IPS-20b (cell line): ENCODE results near the gene MACC1.

Experiments used
- H3K27ac ChIP-seq: one replicate; pipeline ENCODE4 v1.5.1; 2013; ENCODE audit warnings: low read length
- H3K27me3 ChIP-seq: 2 replicates; pipeline ENCODE4 v1.6.1; 2013; ENCODE audit warnings: mild to moderate bottlenecking, low read length, inconsistent platforms; ENCODE audit not compliant: insufficient read depth
- H3K36me3 ChIP-seq: 2 replicates; pipeline ENCODE4 v1.6.1; 2013; ENCODE audit warnings: low read depth, mild to moderate bottlenecking, inconsistent platforms, low read length, moderate library complexity; ENCODE audit not compliant: insufficient read depth
- H3K4me1 ChIP-seq: 2 replicates; pipeline ENCODE4 v1.6.1; 2013; ENCODE audit warnings: mild to moderate bottlenecking, control low read depth, inconsistent platforms, low read length, moderate library complexity; ENCODE audit not compliant: insufficient read depth
- H3K4me3 ChIP-seq: 2 replicates; pipeline ENCODE4 v1.5.1; 2013; ENCODE audit warnings: mild to moderate bottlenecking, low read length, inconsistent platforms
- H3K9ac ChIP-seq: 2 replicates; pipeline ENCODE4 v1.6.1; 2013; ENCODE audit warnings: low read depth, mild to moderate bottlenecking, inconsistent platforms, low read length, moderate library complexity
- H3K9me3 ChIP-seq: 2 replicates; pipeline ENCODE4 v1.6.1; 2013; ENCODE audit warnings: mild to moderate bottlenecking, low read depth, low read length, inconsistent platforms; ENCODE audit not compliant: insufficient read depth

The MACC1 gene

DNA sequence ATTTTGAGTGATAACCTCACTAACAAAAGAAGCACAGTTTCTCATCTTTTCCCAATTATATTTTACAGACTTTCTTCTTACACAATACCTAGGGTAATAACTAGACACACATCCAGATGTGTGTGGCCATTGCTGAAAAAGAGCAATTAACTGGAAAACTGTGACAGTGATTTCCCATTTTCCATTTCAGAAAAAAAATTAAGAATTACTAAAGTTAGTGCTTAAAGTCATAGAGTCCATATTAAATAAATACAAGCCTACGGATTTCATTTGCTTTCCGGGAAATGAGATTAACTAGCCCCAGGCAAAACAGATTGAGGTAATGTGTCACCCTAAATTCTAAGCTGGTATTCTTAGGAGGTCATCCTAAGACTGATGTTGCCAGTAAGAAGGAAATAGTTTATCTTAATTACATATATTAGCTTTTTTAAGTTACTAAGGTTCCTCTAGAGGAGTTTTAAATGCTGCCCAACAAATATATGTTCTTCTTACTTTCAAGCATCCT is 10.2 kb upstream of the MACC1 start:
- Histone ChIP-seq H3K9ac (no peak overlapping the region), H3K4me3 (no peak overlapping the region), H3K36me3 (no peaks in the 10 kb centered on the region), H3K9me3 (no peaks in the 10 kb centered on the region), H3K27ac (no peak overlapping the region), H3K27me3 (no peaks in the 10 kb centered on the region), H3K4me1 (no peaks in the 10 kb centered on the region)

DNA sequence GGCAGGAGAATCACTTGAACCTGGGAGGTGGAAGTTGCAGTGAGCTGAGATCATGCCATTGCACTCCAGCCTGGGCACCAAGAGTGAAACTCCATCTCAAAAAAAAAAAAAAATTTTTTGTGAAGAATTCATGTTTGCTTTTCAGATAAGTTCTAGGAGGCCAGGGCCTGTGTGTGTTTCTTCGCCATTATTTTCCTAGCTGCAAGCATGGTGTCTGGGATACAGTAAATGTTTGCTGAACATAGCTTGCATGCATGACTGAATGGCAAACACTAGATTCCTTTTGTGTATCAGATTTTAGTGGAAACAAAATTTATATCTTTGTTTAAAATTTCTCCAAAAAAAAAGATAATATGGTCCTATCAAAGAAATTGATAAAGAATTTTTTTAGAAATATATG is 9.7 kb upstream of the MACC1 start:
- Histone ChIP-seq H3K36me3 (no peaks in the 10 kb centered on the region), H3K9me3 (no peaks in the 10 kb centered on the region), H3K9ac (no peak overlapping the region), H3K27ac (no peak overlapping the region), H3K27me3 (no peaks in the 10 kb centered on the region), H3K4me1 (no peaks in the 10 kb centered on the region), H3K4me3 (no peak overlapping the region)

DNA sequence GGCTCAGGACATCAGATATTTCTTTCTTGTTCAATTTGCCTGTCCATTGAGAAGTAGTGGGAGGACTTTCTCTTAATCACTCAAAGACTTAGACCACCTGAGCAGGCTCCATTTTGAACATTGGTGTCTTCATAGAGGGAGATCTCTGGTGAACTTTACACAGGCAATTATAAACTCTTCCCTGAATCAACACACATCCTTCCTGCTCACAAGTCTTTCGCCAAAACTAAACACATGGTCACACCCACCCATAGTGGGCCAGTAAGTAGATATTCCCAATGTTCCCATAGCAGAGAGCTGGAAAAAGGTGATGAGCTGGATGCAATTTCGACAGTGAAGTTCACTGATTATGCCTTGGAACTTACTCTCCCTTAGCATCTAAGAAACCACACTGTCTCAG is 8.2 kb upstream of the MACC1 start:
- Histone ChIP-seq H3K27me3 (no peaks in the 10 kb centered on the region), H3K4me1 (peaks cover under 1% of the 10 kb centered on the region; the same call in 1 of the 2 replicates), H3K36me3 (no peaks in the 10 kb centered on the region), H3K9ac (no peak overlapping the region), H3K27ac (no peak overlapping the region), H3K9me3 (no peaks in the 10 kb centered on the region), H3K4me3 (no peak overlapping the region)

DNA sequence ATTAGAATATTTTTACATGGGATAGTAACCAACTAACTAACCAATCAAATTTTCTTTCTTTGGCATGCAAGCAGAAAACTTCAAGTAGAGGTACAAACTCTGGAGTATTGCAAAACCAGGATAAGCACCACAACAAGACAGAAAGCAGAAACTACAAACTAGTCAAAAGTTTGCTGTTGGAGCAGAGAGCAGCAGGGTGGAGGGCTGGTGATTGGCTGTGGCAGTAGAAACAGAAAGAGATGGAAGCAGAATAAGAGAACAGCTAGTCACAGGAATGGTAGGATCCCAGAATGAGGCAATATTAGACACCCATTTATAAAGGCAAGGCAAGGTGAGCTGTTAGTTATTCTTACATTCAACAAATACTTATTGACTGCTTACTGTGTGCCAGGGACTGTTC is 6.8 kb upstream of the MACC1 start:
- Histone ChIP-seq H3K9me3 (no peaks in the 10 kb centered on the region), H3K27ac (no peak overlapping the region), H3K9ac (no peak overlapping the region), H3K4me3 (no peak overlapping the region), H3K27me3 (no peaks in the 10 kb centered on the region), H3K36me3 (no peaks in the 10 kb centered on the region), H3K4me1 (peaks cover 14% of the 10 kb centered on the region)

DNA sequence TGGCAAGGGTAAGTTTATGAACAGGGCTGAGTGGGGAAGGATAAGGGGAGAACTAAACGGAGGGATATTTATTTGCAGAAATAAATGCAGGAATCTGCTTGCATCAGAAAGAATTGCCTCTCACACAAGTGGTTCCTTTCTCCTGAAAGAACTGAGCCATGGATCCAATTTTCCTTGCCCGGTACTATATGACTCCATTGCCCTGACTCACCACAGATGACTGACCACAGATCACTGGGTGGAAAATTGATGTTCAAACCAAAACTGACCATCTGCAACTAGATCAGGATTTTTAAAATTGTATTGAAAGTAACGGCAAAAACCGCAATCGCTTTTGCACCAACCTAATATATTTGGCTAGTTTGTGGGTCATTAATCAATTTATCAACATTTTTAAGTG is 6.2 kb upstream of the MACC1 start:
- Histone ChIP-seq H3K9ac (no peak overlapping the region), H3K4me3 (no peak overlapping the region), H3K36me3 (no peaks in the 10 kb centered on the region), H3K4me1 (peaks cover 21% of the 10 kb centered on the region), H3K27me3 (no peaks in the 10 kb centered on the region), H3K9me3 (no peaks in the 10 kb centered on the region), H3K27ac (no peak overlapping the region)

DNA sequence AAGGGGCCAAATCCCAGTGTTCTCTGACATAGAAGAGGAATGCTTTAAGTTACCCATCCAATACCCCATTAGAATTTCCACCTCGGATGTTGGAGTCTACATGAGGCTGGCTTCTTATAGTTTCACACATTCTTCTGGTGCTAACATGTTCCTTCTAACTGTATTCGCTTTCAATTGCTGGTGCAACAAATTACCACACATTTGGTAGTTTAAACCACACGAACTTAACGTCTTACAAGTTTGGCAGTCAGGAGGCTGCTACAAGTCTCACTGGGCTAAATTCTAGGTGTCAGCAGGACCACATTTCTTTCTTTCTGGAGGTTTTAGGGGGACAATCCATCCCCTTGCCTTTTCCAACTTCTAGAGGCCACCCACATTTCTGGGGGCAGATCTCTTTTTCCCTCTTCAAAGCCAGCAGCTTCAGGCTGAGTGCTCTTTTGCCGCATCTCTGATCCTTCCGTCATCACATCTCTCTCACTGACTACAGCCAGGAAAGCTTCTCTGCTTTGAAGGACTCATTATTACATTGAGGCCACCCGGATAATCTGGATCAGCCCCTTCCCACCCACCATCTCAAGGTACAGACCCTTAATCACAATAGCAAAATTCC is 5.1 kb upstream of the MACC1 start:
- H3K27ac ChIP-seq, result no peak overlapping the region

DNA sequence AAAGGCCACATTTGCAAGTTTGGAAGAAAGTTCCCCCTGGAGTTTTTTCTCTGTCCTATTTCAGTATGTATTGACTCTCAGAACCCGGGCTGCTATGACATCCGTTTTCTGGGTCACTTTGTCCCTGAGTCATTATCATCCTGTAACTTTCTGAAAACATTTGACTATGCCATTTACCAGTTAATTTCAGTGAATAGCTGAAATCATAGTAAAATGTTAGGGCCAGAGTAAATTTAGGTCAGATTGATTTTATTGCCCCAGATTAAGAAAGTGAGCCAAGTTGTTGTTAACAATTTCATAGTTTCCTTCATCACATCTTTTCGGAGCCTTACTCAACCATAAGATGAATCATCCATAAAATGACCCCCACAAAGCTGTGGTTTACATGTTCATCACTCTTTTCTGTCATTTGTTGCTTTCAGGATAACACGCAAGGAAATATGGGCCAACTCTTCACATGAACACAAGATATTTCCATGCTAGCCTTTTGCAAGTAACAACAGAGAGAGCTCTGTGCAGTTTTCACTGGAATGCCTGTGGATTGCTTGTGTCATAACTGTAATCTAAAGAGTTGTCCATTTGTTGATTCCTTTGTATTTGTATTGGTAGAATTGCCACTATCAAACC is 3.9 kb upstream of the MACC1 start:
- peaks cover 31% of the 10 kb centered on the region for H3K4me1 ChIP-seq
- no peak overlapping the region for H3K27ac ChIP-seq
- H3K9me3 ChIP-seq, result no peaks in the 10 kb centered on the region
- H3K4me3 ChIP-seq, result no peak overlapping the region
- no peak overlapping the region for H3K9ac ChIP-seq
- H3K36me3 ChIP-seq, result no peaks in the 10 kb centered on the region
- no peaks in the 10 kb centered on the region for H3K27me3 ChIP-seq

More for the DNA sequence above, 5.1 kb upstream of the MACC1 start:
- Histone ChIP-seq H3K36me3 (no peaks in the 10 kb centered on the region), H3K9me3 (no peaks in the 10 kb centered on the region), H3K4me3 (no peak overlapping the region), H3K4me1 (peaks cover 28% of the 10 kb centered on the region), H3K27me3 (no peaks in the 10 kb centered on the region), H3K9ac (no peak overlapping the region)

DNA sequence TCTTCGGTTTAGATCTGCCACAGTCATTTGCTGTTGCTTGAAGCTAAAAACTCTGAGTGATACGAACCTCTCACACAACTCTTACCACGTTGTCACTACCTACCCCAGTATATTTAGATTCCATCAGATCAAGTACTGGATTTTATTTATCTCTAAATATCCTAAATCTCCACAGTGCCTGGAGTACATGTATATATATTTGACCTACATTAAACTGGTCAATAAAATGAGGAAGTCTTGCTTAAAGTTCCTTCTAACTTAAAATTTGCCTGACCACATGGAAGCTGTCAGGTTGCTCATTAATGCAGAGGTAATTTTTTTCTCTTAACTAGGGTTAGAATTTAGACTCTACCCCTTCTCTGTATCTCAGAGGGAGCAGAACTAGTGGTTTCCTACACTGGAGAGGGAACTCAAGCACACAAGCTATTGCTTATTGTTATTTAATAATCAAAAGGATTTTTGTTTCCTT is 3.1 kb upstream of the MACC1 start:
- no peak overlapping the region for H3K27ac ChIP-seq
- peaks cover 31% of the 10 kb centered on the region for H3K4me1 ChIP-seq
- H3K36me3 ChIP-seq, result no peaks in the 10 kb centered on the region
- no peak overlapping the region for H3K9ac ChIP-seq
- no peak overlapping the region for H3K4me3 ChIP-seq
- no peaks in the 10 kb centered on the region for H3K9me3 ChIP-seq
- H3K27me3 ChIP-seq, result no peaks in the 10 kb centered on the region

DNA sequence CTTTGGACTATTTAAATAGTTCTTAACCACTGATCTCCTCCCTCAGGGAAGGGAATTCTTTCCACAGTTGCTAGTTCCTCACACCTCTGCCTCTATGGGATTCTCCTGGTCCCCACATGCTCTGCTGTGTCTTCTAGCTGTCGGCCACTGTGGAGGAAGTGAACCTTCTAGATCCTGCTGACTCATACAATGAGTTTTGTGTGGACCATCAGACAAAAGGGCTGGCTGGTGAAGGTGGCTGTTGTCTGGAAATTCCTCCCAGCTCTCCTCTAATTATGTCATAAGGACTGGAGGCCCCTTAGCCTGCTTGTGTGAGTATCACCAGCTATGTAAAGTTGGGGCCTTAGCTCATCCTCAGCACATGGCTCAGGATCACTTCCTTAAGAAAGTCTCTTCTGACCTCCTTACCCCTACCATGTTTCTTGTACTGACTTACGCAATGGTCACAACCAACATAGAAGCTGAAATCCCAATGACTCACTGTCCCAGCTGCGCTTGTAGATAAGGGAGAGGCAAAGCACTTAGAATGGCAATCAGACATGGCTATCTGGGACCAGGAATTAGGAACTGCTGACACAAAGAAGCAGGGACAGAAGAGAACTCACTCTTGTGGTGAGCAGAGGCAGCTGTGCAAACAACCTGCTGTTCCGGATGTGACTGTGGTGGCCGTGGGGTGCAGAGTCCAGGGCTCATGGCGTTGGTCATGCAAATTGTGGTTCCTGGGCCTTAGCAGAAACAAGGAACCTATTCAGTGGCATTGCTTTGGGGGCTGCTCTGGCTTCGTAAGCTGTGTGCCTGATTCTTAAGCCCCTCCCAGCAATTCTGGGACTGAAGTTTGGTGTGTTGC is 2.5 kb upstream of the MACC1 start:
- no peak overlapping the region for H3K4me3 ChIP-seq
- peaks cover 31% of the 10 kb centered on the region for H3K4me1 ChIP-seq
- H3K36me3 ChIP-seq, result no peaks in the 10 kb centered on the region
- no peak overlapping the region for H3K9ac ChIP-seq
- H3K27ac ChIP-seq, result no peak overlapping the region
- no peaks in the 10 kb centered on the region for H3K27me3 ChIP-seq
- H3K9me3 ChIP-seq, result no peaks in the 10 kb centered on the region

DNA sequence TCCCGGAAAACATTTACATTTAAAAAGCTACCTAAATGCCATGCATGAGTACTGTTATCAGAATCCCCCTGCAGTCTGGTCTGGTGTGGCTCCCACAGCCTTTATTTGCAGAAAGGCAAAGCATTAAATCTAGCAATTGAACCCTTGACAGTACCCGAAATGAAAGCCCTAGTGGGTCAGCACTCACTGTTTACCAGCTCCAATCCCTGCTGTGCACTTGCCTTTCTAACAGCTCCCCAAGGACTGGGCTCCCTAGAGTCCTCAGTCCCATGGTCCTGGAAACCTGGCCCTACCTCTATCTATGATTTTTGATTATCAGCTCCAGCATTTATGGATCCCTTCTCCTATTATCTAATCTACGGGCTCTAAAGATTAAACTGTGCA is 1.9 kb upstream of the MACC1 start:
- peaks cover 31% of the 10 kb centered on the region for H3K4me1 ChIP-seq
- H3K27ac ChIP-seq, result no peak overlapping the region
- no peaks in the 10 kb centered on the region for H3K36me3 ChIP-seq
- no peaks in the 10 kb centered on the region for H3K9me3 ChIP-seq
- no peak overlapping the region for H3K4me3 ChIP-seq
- no peak overlapping the region for H3K9ac ChIP-seq
- no peaks in the 10 kb centered on the region for H3K27me3 ChIP-seq

DNA sequence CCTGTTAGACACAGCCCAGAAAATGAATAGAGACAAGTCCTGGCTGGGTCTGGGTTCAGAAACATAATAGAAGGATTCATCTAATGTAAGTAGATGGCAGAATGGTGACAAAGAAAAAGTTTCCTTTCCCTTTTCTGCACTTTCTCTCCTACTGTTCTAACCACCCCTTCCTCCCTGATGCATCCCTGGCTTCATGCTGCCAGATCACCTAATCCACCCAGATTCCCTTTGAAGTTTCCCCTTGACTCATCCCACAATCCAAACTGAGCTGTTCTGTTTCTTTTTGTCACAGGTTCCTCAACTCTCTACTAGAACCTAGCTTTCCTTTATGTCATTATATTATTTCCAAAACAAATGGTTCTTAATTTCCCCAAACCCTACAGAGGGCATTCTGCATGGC is 1.1 kb upstream of the MACC1 start:
- Histone ChIP-seq H3K4me3 (peak overlapping the region; percentile 75; the same call in 1 of the 2 replicates), H3K4me1 (peaks cover 31% of the 10 kb centered on the region), H3K9me3 (no peaks in the 10 kb centered on the region), H3K9ac (peak overlapping the region; percentile 43; the same call in 1 of the 2 replicates), H3K36me3 (no peaks in the 10 kb centered on the region), H3K27me3 (no peaks in the 10 kb centered on the region), H3K27ac (no peak overlapping the region)
